LoVo (cell line): Measurements from ENCODE around the gene FAM107B.

ENCODE experiments used
- DNase-seq: peaks from one replicate; pipeline ENCODE4 v3.0.0-alpha.2; 2016; ENCODE audit warnings: low spot score

FAM107B gene

DNA sequence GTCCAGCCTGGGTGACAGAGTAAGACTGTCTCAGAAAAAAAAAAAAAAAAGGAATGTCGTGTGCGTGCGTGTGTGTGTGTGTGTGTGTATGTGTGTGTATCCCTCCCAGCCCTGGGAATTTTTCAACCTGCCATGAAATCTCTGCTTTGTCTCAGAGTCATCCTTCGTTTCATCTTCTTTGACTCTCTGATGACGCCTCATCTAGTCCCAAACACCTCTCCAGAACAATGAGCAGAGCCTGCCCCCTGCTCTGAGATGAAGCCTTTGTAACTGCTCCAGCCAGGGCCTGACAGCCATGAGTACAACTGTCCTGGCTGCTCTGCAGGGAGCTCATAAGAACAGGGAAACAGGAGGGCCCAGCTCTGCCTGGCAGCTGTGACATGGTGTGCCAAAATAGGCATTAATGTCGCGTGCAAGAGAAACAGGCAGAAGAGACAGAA lies 149.5 kb downstream of the FAM107B start:
- no peak for DNase-seq

- DNase-seq = no peak
These were observed 150.1 kb downstream of the FAM107B start for GRCh38 chr10:14624600-14624999.

GRCh38 chr10:14623931-14624330 lies 150.8 kb downstream of the FAM107B start:
- no peak for DNase-seq

GRCh38 chr10:14621037-14621436 lies 153.7 kb downstream of the FAM107B start:
- DNase-seq = no peak

GRCh38 chr10:14618674-14619073 lies 156.0 kb downstream of the FAM107B start:
- DNase-seq = no peak

- no peak for DNase-seq
These were observed 156.8 kb downstream of the FAM107B start for GRCh38 chr10:14617852-14618251.

GRCh38 chr10:14616955-14617730 lies 157.6 kb downstream of the FAM107B start:
- no peak for DNase-seq

DNA sequence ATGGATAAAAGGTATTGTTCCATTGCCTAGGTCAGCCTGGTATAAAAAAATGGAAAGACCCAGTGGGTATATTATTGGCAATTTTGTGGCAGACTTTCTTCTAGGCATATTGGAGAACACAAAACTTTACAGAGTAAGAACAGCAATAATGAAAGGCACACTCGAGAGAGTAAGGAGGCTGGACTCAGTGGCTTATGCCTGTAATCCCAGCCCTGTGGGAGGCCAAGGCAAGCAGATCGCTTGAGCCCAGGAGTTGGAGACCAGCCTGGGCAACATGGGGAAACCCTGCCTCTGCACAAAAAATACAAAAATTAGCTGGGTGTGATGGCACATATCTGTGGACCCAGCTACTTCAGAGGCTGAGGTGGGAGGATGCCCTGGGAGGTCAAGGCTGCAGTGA lies 158.2 kb downstream of the FAM107B start:
- no peak for DNase-seq

DNA sequence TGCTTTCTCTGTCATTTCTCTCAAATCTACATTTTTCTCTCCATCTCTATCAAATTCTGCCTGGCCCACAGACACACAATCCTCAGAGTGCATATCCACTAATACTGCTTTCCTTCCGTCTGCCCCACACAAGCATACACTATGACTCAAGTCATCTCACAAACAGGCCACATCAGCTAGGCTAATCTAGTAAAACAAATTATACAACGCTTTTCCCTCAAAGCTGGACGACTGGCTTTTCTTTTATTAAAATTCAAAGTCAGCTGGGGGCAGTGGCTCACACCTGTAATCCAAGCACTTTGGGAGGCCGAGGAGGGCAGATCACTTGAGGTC lies 161.1 kb downstream of the FAM107B start:
- no peak for DNase-seq

- DNase-seq = no peak
These were observed 161.7 kb downstream of the FAM107B start for GRCh38 chr10:14612873-14613587.

- DNase-seq = no peak
These were observed 162.6 kb downstream of the FAM107B start for GRCh38 chr10:14611968-14612693.

DNA sequence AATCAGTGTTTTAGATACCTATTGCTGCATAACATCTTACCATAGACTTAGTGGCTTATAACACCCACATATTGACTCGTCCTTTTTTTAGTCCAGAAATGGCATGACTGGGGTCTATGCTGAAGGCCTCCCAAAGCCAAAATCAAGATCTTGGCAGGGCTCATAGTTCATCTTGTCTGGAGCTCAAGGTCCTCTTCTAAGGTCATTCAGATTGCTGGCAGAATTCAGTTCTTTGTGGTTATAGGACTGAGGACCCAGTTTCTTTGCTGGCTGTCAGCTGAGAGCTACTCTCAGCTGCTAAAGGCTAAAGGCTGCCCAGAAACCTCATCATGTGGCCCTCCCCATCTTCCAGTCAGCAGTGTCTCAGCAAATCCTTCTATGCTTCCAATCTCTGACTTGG lies 165.5 kb downstream of the FAM107B start:
- DNase-seq = no peak

- DNase-seq = no peak
These were observed 166.2 kb downstream of the FAM107B start for GRCh38 chr10:14608381-14609001.

- no peak for DNase-seq
These were observed 168.1 kb downstream of the FAM107B start for GRCh38 chr10:14606633-14607032.

- peak; percentile 35 for DNase-seq
These were observed 169.3 kb downstream of the FAM107B start for GRCh38 chr10:14605231-14605925.

- peak; percentile 80 for DNase-seq
These were observed 170.2 kb downstream of the FAM107B start for GRCh38 chr10:14604181-14605142.

DNA sequence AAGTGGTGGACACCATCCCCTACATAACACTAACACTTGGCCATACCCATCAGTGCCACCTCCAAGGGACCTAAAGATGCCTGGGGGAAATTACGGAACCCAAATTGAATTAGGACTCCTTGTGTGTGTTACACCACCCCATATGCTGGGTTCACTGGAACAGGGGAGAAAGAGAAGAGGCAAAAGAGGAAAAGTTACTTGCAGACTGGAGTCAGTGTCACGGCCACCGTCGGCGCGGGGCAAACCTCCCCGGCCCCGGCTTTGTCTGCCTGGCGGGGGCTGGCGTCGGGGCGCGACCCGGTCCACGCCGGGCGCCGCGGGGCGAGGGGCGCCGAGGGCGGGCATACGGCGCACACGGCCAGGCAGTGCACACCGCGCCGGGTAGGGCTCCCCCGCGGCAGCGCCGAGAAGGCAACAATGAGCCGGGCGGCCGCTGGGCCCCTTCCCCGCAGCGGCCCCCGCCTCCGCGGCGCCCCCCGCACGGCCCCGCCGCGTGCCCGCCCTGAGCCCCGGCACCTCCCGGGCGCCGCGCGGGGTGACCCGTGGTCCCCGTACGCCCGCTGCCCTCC lies 171.1 kb downstream of the FAM107B start:
- no peak for DNase-seq

- DNase-seq = no peak
These were observed 171.7 kb downstream of the FAM107B start for GRCh38 chr10:14602807-14603533.

DNA sequence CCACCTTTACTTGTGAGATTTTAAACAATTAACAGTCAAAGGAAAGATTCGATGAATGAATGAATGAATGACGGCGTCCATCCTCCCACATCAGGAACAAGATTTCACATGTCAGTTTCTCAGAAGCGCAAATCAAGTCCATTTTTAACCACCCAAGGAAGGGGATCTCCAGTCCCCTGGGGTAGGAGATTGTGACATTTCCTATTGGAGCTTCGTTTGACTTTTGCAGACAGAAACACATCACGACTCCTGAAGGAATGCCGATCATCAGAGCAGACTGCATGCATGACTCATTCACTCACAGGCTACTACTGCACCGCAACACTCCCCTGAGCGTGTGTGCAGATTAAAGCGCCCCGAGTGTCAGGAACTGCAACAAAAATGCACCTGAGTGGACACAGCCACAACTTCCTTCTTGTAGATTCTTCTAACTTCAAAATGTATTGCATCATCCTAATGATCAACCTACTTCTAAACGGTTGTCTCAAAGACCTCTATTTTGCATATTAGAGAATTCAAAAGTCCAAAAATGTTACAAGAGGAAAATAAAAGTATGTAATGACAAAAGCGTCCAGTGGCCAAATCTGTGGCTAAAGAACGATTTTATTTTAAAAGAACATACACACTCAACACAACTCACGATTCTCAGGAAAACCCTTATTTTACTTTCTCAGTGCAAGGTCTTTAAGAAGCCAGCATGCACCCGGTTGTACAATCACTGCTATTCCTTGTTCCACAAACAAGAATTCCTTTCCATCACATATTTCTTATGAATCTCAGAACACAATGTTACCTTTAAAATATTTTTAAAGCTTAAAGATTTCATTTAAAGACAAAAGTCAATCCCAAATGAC lies 172.6 kb downstream of the FAM107B start:
- DNase-seq = no peak
